Heart left ventricle (tissue), 16 donors: ENCODE results near the gene MON2. TPM values are rescaled to one million over a fixed set of nuclear protein-coding genes. Genes with fewer than 3 reads are reported as not detected.
A peak's percentile ranks its signal among the peaks of the same experiment; 100 is the strongest.

Experiments
- ATAC-seq, 4 donors: fragments of 200-7000 bp; cut with Tn5 transposase; one replicate each; pipeline ENCODE4 v1.9.1; 2020 to 2022; ENCODE audit warnings: moderate library complexity in 4 of 4, mild to moderate bottlenecking in 3 of 4, moderate number of reproducible peaks in 1 of 4
- DNase-seq, 5 donors: peaks; one replicate each; pipeline ENCODE4 v3.0.0-alpha.2; 2020
- H3K27ac ChIP-seq, 12 donors: fragments of 200-600 bp; sonication (generic) in 4 of 12; one replicate each; pipeline versions ENCODE4 v1.5.0 to v1.8.0; 2016 to 2022; ENCODE audit warnings: mild to moderate bottlenecking in 2 of 12
- H3K27me3 ChIP-seq, 9 donors: fragments of 200-600 bp; sonication (generic) in 2 of 9; one replicate each; pipeline versions ENCODE4 v1.5.1 to v1.8.0; 2016 to 2022; ENCODE audit warnings: mild to moderate bottlenecking in 3 of 9
- H3K36me3 ChIP-seq, 9 donors: fragments of 200-600 bp; sonication (generic) in 2 of 9; one replicate each; pipeline versions ENCODE4 v1.5.0 to v1.8.0; 2018 to 2022; ENCODE audit warnings: mild to moderate bottlenecking in 2 of 9
- H3K4me1 ChIP-seq, 12 donors: fragments of 200-600 bp; sonication (generic) in 4 of 12; one replicate each; pipeline versions ENCODE4 v1.5.0 to v1.8.0; 2016 to 2022; ENCODE audit warnings: mild to moderate bottlenecking in 3 of 12
- H3K4me3 ChIP-seq, 12 donors: fragments of 200-600 bp; sonication (generic) in 4 of 12; one replicate each; pipeline versions ENCODE4 v1.5.0 to v1.8.0; 2017 to 2022; ENCODE audit warnings: mild to moderate bottlenecking in 9 of 12, moderate library complexity in 4 of 12
- H3K9me3 ChIP-seq, 12 donors: fragments of 200-600 bp; sonication (generic) in 4 of 12; one replicate each; pipeline versions ENCODE4 v1.5.0 to v1.8.0; 2016 to 2022; ENCODE audit warnings: mild to moderate bottlenecking in 1 of 12
- CTCF ChIP-seq, 12 donors: fragments of 200-600 bp; sonication (generic) in 4 of 12; IDR thresholded peaks; one replicate each; pipeline versions ENCODE4 v1.5.0 to v1.8.0; 2018 to 2022; ENCODE audit warnings: antibody characterized with exemption in 12 of 12, mild to moderate bottlenecking in 5 of 12
- POLR2A ChIP-seq, 2 donors: fragments of 450-650 bp; IDR thresholded peaks; one replicate each; pipeline ENCODE4 v1.6.1; 2017; ENCODE audit warnings: antibody characterized with exemption in 2 of 2, mild to moderate bottlenecking in 2 of 2, moderate library complexity in 2 of 2
- WGBS, 4 donors: extraction: QIAGEN DNeasy Blood & Tissue Kit in 2 of 4; methylation state at CpG; one replicate each; pipeline versions ENCODE4 v1.1.5 to v1.1.7; 2013 to 2018; 5-methylcytosine and 5-hydroxymethylcytosine counted together
- intact Hi-C, 10 donors: fragments of 100-400 bp; cut with DNase I; formaldehyde crosslinking; loops; one replicate each; pipeline versions ENCODE4 v1.11.1 to v1.14.2; 2022
- polyA plus RNA-seq, 2 donors: library from polyadenylated mRNA; stranded (reverse); fragments of 200-250 nt; gene quantifications; one replicate each; pipeline ENCODE4 v1.2.3, GENCODE V29; 2013
- total RNA-seq, 9 donors: library from RNA; depleted of rRNA in 2 of 9; stranded (reverse); fragments of >200 nt in 2 of 9; fragmentation: NEBNext Ultra II Directional in 3 of 9; extraction: Animal tissue kit (Norgen Biotek cat#: 25700) in 3 of 9; gene quantifications; one replicate each; pipeline versions ENCODE4 v1.1.0 to v1.2.4, GENCODE V29; 2016 to 2023
- donor health status: ischemic (EF 13 %, LVEDD 7.1; RV severe dilation, severe dysfunction).
- donor health status: healthy with polysubstance abuse.
- donor health status: DM: no; HTN: yes; CAD: no.
- donor health status: DM: no; HTN: no; CAD: no.
- donor health status: ischemic (EF 25% LVEDD 6.9; RV normal size, moderate dysfunction).
- donor health status: ischemic (EF 25% LVEDD 5.7; RV mildly dilated, moderate dysfunction).
- donor health status: healthy.
- donor health status: DM: yes; HTN: yes; CAD: no.
- donor health status: ischemic (EF 35%, LVEDD 5.7; RV mildly dilated, moderate dysfunction).
- donor health status: nonischemic (EF 11% LVEDD 7.7; RV severe dilation, severe dysfunction).
- donor health status: DM: yes; HTN: yes; CAD: no.
- donor health status: PGD.
- donor health status: ischemic (EF 29% LVEDD 5.4; RV normal size, mild dysfunction).
- donor health status: nonischemic (EF 23%, LVEDD 6.1; RV moderate dilation, normal function).

The MON2 gene
- total and polyA plus RNA-seq, 11 donors: 8.7 to 30.6 (median 17.0) TPM

- Histone ChIP-seq H3K27ac (peak overlapping the region in 1 of 12 donors; percentile 28), H3K9me3 (no peaks in the 10 kb centered on the region), H3K4me3 (no peak overlapping the region), H3K36me3 (peaks cover 0 to 66% (median 21%) of the 10 kb centered on the region in 9 donors), H3K4me1 (peaks cover 0 to 8% (median 0%) of the 10 kb centered on the region in 12 donors), H3K27me3 (no peaks in the 10 kb centered on the region)
- no peak for DNase-seq
- no peak for ATAC-seq
- intact Hi-C loops: no loop called here
- TF ChIP-seq CTCF (IDR thresholded peaks at IDR 0.05): no peak
- no peak for TF ChIP-seq POLR2A (IDR thresholded peaks at IDR 0.05)
These were observed 58.6 kb downstream of the MON2 start for GRCh38 chr12:62525271-62525670.

GRCh38 chr12:62530596-62530995, 64.0 kb downstream of the MON2 start:
- peaks cover 0 to 77% (median 39%) of the 10 kb centered on the region in 9 donors for H3K36me3 ChIP-seq
- no peak for ATAC-seq

GRCh38 chr12:62532333-62532732, 65.7 kb downstream of the MON2 start:
- ATAC-seq (no peak), DNase-seq (no peak)
- Histone ChIP-seq H3K27ac (no peak overlapping the region), H3K4me3 (no peak overlapping the region), H3K9me3 (no peaks in the 10 kb centered on the region), H3K4me1 (peaks cover 0 to 4% (median 1%) of the 10 kb centered on the region in 12 donors), H3K27me3 (no peaks in the 10 kb centered on the region), H3K36me3 (peaks cover 0 to 82% (median 51%) of the 10 kb centered on the region in 9 donors)
- intact Hi-C loops: no loop called here
- no peak for TF ChIP-seq CTCF (IDR thresholded peaks at IDR 0.05)
- no peak for TF ChIP-seq POLR2A (IDR thresholded peaks at IDR 0.05)
- WGBS, 4 donors: 80 to 100% (median 84%) methylated on average over 3 of the region's 3 CpGs

More at GRCh38 chr12:62530596-62530995, 64.0 kb downstream of the MON2 start:
- intact Hi-C loops: no loop called here
- Histone ChIP-seq H3K4me1 (no peaks in the 10 kb centered on the region), H3K27ac (no peak overlapping the region), H3K27me3 (no peaks in the 10 kb centered on the region), H3K9me3 (no peaks in the 10 kb centered on the region), H3K4me3 (no peak overlapping the region)
- no peak for TF ChIP-seq POLR2A (IDR thresholded peaks at IDR 0.05)
- TF ChIP-seq CTCF (IDR thresholded peaks at IDR 0.05): no peak
- DNase-seq: no peak
- WGBS, 4 donors: 50 to 58% (median 54%) methylated on average over 1 of the region's 1 CpG

- Histone ChIP-seq H3K27me3 (no peaks in the 10 kb centered on the region), H3K4me3 (no peak overlapping the region), H3K27ac (no peak overlapping the region), H3K36me3 (peaks cover 0 to 80% (median 57%) of the 10 kb centered on the region in 9 donors), H3K4me1 (peaks cover 0 to 12% (median 8%) of the 10 kb centered on the region in 12 donors), H3K9me3 (no peaks in the 10 kb centered on the region)
- intact Hi-C loops: no loop called here
- DNase-seq (no peak), ATAC-seq (no peak)
- WGBS, 4 donors: 82 to 97% (median 87%) methylated on average over 2 of the region's 2 CpGs
- TF ChIP-seq CTCF (IDR thresholded peaks at IDR 0.05) (no peak), POLR2A (IDR thresholded peaks at IDR 0.05) (no peak)
These were observed 66.6 kb downstream of the MON2 start for GRCh38 chr12:62533087-62533754.
